HG02852 (cell line): ENCODE results near the gene GRIK1.

ENCODE experiments used
- ATAC-seq: cut with Tn5 transposase; IDR thresholded peaks from one replicate; pipeline ENCODE4 v1.9.1; 2021; ENCODE audit warnings: mild to moderate bottlenecking, moderate library complexity; ENCODE audit not compliant: unreplicated experiment

The GRIK1 gene

GRCh38 chr21:29721964-29722363 lies 217.8 kb downstream of the GRIK1 start:
- no peak for ATAC-seq

GRCh38 chr21:29721221-29721620 lies 218.6 kb downstream of the GRIK1 start:
- ATAC-seq, result no peak

DNA sequence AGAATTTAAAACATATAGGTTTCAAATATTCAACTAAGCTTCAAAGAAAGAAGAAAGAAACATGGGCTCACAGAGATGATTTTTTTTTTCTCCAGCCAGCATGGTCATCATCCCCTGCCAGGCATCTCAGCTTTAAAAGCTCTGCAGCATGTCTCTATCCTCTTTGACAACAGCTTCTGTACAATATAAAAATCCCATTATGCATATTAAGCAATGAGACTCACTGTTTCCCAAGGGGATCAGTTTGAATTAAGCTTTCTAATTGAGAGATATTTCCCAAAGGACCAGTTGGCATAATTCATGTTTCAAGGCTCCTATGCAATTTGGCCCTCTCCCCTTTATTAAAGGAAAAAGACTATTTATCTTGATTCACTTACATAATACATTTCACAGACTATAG lies 220.3 kb downstream of the GRIK1 start:
- no peak for ATAC-seq

- ATAC-seq, result no peak
These were observed 221.5 kb downstream of the GRIK1 start for GRCh38 chr21:29718081-29718815.

DNA sequence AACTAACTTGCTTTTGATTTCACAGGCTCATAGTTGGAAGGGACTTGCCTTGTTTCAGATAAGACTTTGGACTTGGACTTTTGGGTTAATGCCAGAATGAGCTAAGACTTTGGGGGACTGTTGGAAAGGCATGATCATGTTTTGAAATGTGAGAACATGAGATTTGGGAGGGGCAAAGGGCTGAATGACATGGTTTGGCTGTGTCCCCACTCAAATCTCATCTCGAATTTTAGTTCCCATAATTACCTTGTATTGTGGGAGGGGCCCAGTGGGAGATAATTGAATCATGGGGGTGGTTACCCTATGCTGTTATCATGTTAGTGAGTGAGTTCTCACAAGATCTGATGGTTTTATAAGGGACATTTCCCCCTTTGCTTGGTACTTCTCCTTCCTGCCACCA lies 222.1 kb downstream of the GRIK1 start:
- ATAC-seq, result no peak

DNA sequence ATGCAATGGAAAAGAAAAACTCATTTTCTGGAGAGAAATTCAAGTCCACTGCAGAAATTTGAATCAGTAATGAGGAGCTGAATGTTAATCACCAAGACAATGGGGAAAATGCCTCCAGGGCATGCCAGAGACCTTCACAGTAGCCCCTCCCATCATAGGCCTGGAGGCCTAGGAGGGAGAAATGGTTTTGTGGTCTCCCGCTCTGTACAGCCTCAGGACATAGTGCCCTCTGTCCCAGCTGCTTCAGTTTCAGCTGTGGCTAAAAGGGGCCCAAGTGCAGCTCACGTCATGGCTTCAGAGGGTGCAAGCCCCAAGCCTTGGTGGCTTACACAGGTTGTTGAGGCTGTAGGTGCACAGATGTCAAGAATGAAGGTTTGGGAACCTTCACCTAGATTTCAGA lies 223.0 kb downstream of the GRIK1 start:
- ATAC-seq, result no peak

GRCh38 chr21:29715089-29715488 lies 224.7 kb downstream of the GRIK1 start:
- no peak for ATAC-seq

GRCh38 chr21:29712818-29713217 lies 227.0 kb downstream of the GRIK1 start:
- no peak for ATAC-seq

DNA sequence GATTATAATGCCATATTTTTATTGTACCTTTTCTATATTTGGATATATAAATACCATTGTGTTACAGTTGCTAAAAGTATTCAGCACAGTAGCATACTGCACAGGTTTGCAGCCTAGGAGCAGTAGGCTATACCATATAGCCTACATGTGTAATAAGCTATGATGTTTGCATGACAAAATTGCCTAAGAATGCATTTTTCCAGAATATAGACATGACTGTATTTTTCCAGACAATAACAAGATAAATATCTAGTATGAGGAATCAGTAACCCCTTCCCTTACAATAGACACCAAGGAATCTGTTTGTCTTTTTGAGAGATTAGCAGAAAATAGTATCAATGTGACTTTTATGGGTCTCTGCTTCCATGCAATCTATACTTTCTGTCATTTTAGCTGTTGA lies 228.6 kb downstream of the GRIK1 start:
- no peak for ATAC-seq

- no peak for ATAC-seq
These were observed 229.3 kb downstream of the GRIK1 start for GRCh38 chr21:29710498-29710897.

- no peak for ATAC-seq
These were observed 231.4 kb downstream of the GRIK1 start for GRCh38 chr21:29708401-29708800.

DNA sequence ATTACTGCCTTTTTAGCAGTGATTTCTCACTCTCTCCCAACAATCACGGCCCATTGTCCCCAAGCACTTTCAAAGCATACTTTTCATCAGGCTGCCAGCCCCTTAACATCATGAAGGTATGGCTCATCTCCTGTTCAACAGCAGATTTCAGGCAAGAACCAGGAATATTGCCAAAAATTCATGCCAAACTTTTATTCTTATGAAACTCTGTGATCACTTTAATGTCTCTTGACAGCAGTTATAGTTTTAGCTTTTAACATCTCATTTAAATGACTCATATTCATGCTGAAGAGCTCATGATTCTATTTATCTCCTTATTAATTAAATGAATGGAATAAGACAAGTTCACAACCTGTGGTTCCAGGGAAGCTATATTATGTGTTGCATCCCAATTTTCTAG lies 235.1 kb downstream of the GRIK1 start:
- ATAC-seq, result no peak

DNA sequence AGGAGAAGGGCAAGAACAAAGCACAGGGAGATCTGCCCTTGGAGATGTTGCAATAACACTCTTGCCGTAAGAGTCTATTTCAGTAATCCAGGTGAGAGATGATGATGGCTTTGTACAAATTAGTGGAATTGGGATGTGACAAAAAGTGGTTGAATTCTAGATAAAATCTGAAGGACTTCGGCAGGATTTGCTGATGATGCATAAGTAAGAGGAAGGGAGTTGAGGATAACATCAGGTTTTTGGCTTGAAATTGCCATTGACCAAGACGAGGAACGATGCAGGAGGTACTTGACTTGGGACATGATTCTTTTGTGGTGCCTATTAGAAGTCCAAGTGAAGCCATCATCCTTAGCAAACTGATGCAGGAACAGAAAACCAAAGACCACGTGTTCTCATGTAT lies 238.1 kb downstream of the GRIK1 start:
- no peak for ATAC-seq

DNA sequence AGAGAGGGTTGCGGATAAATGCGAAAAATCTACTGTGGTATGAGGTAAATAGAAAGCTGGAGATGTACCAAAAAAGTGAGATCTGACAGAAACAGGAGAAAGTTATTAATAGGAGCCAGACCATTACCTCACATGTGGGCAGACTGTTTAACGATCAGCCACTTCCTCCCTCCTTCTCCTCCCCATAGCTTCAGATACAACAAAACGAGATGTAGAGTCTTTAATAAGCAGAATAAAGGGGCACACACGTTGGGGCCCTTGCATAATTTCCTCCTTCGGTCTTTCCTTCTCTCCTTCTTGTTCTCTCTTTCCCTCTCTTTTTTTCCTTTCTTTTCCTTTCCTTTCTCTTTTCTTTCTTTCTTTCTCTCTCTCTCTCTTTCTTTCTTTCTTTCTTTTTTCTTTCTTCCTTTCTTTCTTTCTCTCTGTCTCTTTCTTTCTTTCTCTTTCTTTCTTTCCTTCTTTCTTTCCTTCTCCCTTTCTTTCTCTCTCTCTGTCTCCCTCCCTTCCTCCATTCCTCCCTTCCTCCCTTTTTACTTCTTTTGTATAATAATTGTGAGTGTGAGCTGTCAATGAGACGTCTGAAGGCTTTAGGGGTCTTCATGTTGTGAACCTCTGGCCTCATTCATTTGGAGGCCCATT lies 242.1 kb downstream of the GRIK1 start:
- peak; percentile 92 for ATAC-seq

DNA sequence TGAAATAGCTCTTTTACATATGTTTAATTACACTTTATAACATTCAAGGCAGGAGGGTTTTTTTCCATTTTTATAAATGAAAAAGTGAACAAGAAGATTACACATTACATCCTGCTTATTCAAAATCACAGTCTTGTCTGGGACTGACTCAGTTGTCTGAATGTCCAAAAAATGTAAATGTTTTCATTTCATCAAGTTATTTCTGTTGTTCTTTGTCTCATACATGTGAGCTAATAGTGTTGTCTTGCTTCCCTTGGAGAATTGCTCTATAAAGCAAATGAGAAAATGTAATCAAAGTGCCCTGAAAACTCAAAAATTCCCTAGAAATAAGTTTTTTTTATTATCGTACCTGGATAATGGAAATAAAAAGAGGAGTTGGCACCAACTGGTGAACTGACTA lies 242.9 kb downstream of the GRIK1 start:
- no peak for ATAC-seq

DNA sequence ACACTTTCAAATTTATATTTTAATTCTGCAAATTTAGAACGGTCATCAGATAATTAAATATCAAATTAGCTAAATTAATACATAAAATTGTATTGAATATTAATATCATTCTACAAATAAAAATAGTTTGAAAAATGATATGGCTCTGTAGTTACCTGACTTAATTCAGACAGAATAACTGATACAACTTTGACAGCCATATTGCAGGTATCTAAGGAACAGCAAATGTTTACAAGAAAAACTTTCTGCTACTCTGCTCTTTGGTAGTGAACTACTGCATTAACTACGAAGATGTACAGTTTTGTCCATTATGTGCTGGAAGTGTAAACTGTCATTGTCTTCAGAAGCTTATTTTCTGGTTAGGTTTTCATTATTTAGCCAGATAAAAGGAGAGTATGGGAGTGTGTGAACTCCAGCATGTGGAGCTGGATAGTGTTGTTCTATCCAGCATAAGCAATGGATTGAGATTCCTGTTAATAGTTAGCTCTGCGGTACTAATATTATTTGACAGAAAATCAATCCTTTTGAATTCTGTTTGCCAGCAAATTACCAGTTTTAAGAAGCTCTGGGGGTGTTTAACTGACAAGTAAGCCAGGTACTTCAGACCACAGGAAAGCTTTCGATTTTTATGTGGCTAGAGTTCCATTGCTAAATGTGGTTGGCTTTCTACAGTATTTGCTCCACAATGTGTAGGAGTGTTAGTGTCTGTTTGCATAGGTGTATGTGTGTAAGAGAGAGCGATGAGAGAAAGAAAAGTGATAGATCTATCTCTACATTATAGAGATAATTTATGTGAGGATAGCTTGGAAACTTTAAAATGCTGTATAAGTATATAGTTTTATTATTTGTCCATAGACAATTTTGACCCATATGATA lies 247.9 kb downstream of the GRIK1 start:
- no peak for ATAC-seq

DNA sequence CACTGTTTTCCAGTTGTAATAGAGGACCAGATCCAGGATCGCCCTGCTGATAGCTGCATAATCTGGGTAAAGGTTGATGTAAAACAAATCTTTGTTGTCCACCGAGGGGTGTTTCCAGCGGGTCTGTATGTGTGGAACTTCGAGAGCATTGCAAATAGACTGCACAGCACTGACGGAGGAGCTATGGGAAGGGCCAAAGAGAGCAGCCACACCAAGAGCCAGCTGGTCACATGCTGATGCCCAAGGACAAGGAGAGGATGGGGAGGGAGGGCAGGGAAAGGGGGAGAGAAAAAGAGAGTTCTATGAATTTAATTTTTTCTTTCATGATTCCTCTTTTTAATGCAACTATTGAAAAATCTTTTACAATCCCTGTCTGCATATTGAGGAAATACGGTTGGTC lies 250.0 kb downstream of the GRIK1 start:
- no peak for ATAC-seq

DNA sequence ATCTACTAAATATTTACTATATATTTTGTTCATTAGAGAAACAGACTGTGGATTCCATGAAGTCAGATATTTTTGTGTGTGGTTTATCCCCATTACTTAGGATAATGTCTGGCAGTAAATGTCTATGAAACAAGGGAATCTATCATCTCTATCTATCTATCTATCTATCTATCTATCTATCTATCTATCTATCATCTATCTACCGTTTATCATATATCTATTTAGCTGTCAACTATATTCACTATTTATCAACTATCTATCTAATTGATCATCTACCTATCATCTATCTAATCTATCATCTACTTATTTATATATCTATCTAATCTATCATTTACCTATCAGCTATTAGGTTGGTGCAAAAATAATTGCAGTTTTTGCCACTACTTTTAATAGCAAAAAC lies 255.7 kb downstream of the GRIK1 start:
- no peak for ATAC-seq

- ATAC-seq, result no peak
These were observed 257.0 kb downstream of the GRIK1 start for GRCh38 chr21:29682800-29683199.

DNA sequence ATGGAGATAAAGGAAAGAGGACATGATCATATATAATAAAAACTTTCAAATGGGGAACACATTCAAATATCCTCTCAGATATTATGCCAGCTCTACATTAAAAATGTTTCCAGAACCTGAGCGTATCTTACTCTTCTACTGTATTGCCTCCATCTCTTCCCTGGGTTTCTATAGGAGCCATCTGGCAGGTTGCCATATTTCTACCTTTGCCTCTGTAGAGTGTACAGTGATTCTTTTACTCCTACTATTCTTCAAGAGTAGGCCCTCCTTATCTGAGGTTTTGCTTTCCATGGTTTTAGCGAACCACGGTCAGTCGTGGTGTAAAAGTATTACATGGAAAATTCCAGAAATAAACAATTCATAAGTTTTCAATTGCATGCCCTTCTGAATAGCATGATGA lies 259.5 kb downstream of the GRIK1 start:
- ATAC-seq, result no peak

GRCh38 chr21:29678626-29679025 lies 261.2 kb downstream of the GRIK1 start:
- ATAC-seq, result no peak

DNA sequence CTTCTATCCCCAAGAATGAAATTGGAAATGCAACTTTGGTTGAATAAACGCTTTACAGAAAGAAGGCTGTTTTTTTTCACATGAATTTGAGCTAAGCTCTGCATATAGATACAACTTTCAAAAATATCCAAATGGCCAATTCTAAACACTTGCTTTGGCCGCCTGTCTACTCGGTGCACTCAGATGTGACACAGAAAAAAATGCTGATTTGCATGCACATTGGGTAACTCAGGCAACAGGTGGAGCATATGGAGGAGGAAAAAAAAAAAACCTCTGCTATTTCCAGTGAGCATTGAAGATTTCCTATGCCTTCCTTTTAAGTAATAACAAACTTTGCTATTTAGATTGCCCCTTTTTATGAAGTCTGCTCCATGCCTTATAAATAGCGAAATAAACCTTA lies 262.5 kb downstream of the GRIK1 start:
- ATAC-seq, result peak; percentile 69
